OCI-LY7 (cell line): ENCODE data around the gene TPT1. TPM values are rescaled to one million over a fixed set of nuclear protein-coding genes. Genes with fewer than 3 reads are reported as not detected.
"Not testable (repeated sequence)": the region's sequence is repeated elsewhere in the genome, so short reads cannot be mapped to it uniquely, and the experiment has no call there.

Source experiments
- BruUV-seq: library from RNA; stranded (reverse); fragments of 400-500 nt; replicated peaks from 2 replicates; lab custom pipeline; 2021; lab: Mats Ljungman, UMichigan
- CTCF ChIA-PET: fragments of 300-600 bp; sonication (Branson Sonifier 250); formaldehyde crosslinking; loops from one replicate; lab custom pipeline; 2022; ENCODE audit warnings: antibody characterized with exemption; ENCODE audit not compliant: unreplicated experiment; lab: Charles Lee
- POLR2A ChIA-PET: fragments of 300-600 bp; sonication (Branson Sonifier 250); formaldehyde crosslinking; loops from one replicate; lab custom pipeline; 2022; ENCODE audit warnings: antibody characterized with exemption; lab: Charles Lee
- DNase-seq: peaks from one replicate; pipeline ENCODE4 v3.0.0-alpha.2; 2015; ENCODE audit warnings: low spot score
- H2AFZ ChIP-seq: fragments of 200-600 bp; sonication (generic), shearing (Covaris generic); 2 replicates; pipeline ENCODE4 v1.6.1; 2014; ENCODE audit warnings: mild to moderate bottlenecking, antibody characterized with exemption, low read length, moderate library complexity
- H3K27ac ChIP-seq: fragments of 200-600 bp; sonication (generic); 2 replicates; pipeline ENCODE4 v1.5.1; 2014; ENCODE audit warnings: mixed run types, low read depth, mild to moderate bottlenecking, moderate library complexity, low read length, inconsistent platforms; ENCODE audit not compliant: poor library complexity, severe bottlenecking
- H3K36me3 ChIP-seq: fragments of 200-600 bp; sonication (generic); 2 replicates; pipeline ENCODE4 v1.6.1; 2014; ENCODE audit warnings: mild to moderate bottlenecking, antibody characterized with exemption, low read length, moderate library complexity, mixed read lengths; ENCODE audit not compliant: insufficient read depth
- H3K4me1 ChIP-seq: fragments of 200-600 bp; sonication (generic); 2 replicates; pipeline ENCODE4 v1.5.1; 2014; ENCODE audit warnings: mild to moderate bottlenecking, low read length; ENCODE audit not compliant: insufficient read depth, poor library complexity, severe bottlenecking
- H3K4me2 ChIP-seq: fragments of 200-600 bp; sonication (generic); 2 replicates; pipeline ENCODE4 v1.6.1; 2014; ENCODE audit warnings: mild to moderate bottlenecking, low read length
- H3K4me3 ChIP-seq: fragments of 200-600 bp; sonication (generic); 2 replicates; pipeline ENCODE4 v1.5.1; 2014; ENCODE audit warnings: mild to moderate bottlenecking, low read depth, low read length; ENCODE audit not compliant: poor library complexity, severe bottlenecking
- H3K79me2 ChIP-seq: fragments of 200-600 bp; sonication (generic); 2 replicates; pipeline ENCODE4 v1.6.1; 2016; ENCODE audit warnings: low read depth, mild to moderate bottlenecking, low read length, moderate library complexity, mixed read lengths; ENCODE audit not compliant: insufficient read depth
- H3K9me2 ChIP-seq: fragments of 200-600 bp; sonication (generic); 2 replicates; pipeline ENCODE4 v1.6.1; 2016; ENCODE audit warnings: mild to moderate bottlenecking, low read length, mixed read lengths; ENCODE audit not compliant: insufficient read depth
- H3K9me3 ChIP-seq: fragments of 200-600 bp; sonication (generic); 2 replicates; pipeline ENCODE4 v1.6.1; 2014; ENCODE audit warnings: mild to moderate bottlenecking, mixed run types, low read length, mixed read lengths
- H4K20me1 ChIP-seq: fragments of 200-600 bp; sonication (generic); 2 replicates; pipeline ENCODE4 v1.6.1; 2014; ENCODE audit warnings: mild to moderate bottlenecking, antibody characterized with exemption, low read length, moderate library complexity, mixed read lengths; ENCODE audit not compliant: insufficient read depth
- CTCF ChIP-seq: fragments of 200-600 bp; sonication (generic); conservative IDR thresholded peaks from 2 replicates; pipeline ENCODE4 v1.5.1; 2014; ENCODE audit warnings: mild to moderate bottlenecking, antibody characterized with exemption, low read length, moderate library complexity, mixed read lengths
- EZH2phosphoT487 ChIP-seq: fragments of 200-600 bp; sonication (generic); IDR thresholded peaks from 2 replicates; pipeline ENCODE4 v1.6.1; 2018; ENCODE audit warnings: low read depth, borderline replicate concordance, mild to moderate bottlenecking, mixed run types, antibody characterized with exemption, low read length, moderate library complexity, mixed read lengths
- intact Hi-C: fragments of 100-400 bp; cut with micrococcal nuclease; formaldehyde crosslinking; loops from one replicate; pipeline ENCODE4 v1.10.0; 2022; ENCODE audit not compliant: unreplicated experiment
- total RNA-seq, 2 experiments: library from RNA; depleted of rRNA in 1 of 2; stranded (reverse); fragments of >200 nt in 1 of 2; shearing (Covaris generic) in 1 of 2; gene quantifications; 2 replicates each; pipeline ENCODE4 v1.2.3, GENCODE V29; 2014 to 2022

The TPT1 gene
- total RNA-seq, 2 experiments from 2014 or later: 1,996 to 2,337 TPM

- no peaks in the 10 kb centered on the region for H3K9me3 ChIP-seq
- no peak for TF ChIP-seq CTCF
- TF ChIP-seq EZH2phosphoT487: no peak
- BruUV-seq: no TSS peak
- intact Hi-C loops: no loop called here
- H2AFZ ChIP-seq: no peak overlapping the region
- CTCF ChIA-PET: interaction anchor here (0.5 kb wide), 1 partner anchor 1450 kb away, joined by 3 read pairs; no protein-coding TSS in a partner anchor
- H3K79me2 ChIP-seq: no peaks in the 10 kb centered on the region
- H4K20me1 ChIP-seq: no peaks in the 10 kb centered on the region
- H3K36me3 ChIP-seq: no peaks in the 10 kb centered on the region
- H3K4me3 ChIP-seq: no peak overlapping the region
- no peak overlapping the region for H3K4me2 ChIP-seq
- POLR2A ChIA-PET: interaction anchor here (0.7 kb wide), 1 partner anchor 20 kb away, joined by 3 read pairs; no protein-coding TSS in a partner anchor
- no peaks in the 10 kb centered on the region for H3K9me2 ChIP-seq
- H3K4me1 ChIP-seq: peaks cover 3% of the 10 kb centered on the region
- DNase-seq: no peak
- no peak overlapping the region for H3K27ac ChIP-seq
Measured at GRCh38 chr13:45300190-45300985, 40.6 kb downstream of the TPT1 start.

GRCh38 chr13:45299194-45299593 is 41.8 kb downstream of the TPT1 start:
- H2AFZ ChIP-seq: no peak overlapping the region
- H3K9me3 ChIP-seq: no peaks in the 10 kb centered on the region
- H3K27ac ChIP-seq: no peak overlapping the region
- intact Hi-C loops: no loop called here
- no peak for DNase-seq
- BruUV-seq: no TSS peak
- peaks cover 3% of the 10 kb centered on the region for H3K4me1 ChIP-seq
- no peak overlapping the region for H3K4me3 ChIP-seq
- ChIA-PET POLR2A (interaction anchor here (0.6 kb wide), 3 partner anchors 31 to 568 kb away, joined by 3 to 4 read pairs (median 3); no protein-coding TSS in a partner anchor), CTCF (no interaction called here)
- no peak overlapping the region for H3K4me2 ChIP-seq
- TF ChIP-seq EZH2phosphoT487 (no peak), CTCF (no peak)
- H4K20me1 ChIP-seq: no peaks in the 10 kb centered on the region
- no peaks in the 10 kb centered on the region for H3K79me2 ChIP-seq
- no peaks in the 10 kb centered on the region for H3K9me2 ChIP-seq
- H3K36me3 ChIP-seq: no peaks in the 10 kb centered on the region

- H3K79me2 ChIP-seq, CTCF ChIA-PET, H3K9me2 ChIP-seq, H3K9me3 ChIP-seq, H3K36me3 ChIP-seq, H2AFZ ChIP-seq, POLR2A ChIA-PET, H3K4me3 ChIP-seq, H3K27ac ChIP-seq, intact Hi-C loops, H3K4me2 ChIP-seq, BruUV-seq, H4K20me1 ChIP-seq, DNase-seq, H3K4me1 ChIP-seq: not testable (repeated sequence)
Measured at GRCh38 chr13:45298550-45298949, 42.4 kb downstream of the TPT1 start.
